ENCODE results near the gene NPAS3.

DNA sequence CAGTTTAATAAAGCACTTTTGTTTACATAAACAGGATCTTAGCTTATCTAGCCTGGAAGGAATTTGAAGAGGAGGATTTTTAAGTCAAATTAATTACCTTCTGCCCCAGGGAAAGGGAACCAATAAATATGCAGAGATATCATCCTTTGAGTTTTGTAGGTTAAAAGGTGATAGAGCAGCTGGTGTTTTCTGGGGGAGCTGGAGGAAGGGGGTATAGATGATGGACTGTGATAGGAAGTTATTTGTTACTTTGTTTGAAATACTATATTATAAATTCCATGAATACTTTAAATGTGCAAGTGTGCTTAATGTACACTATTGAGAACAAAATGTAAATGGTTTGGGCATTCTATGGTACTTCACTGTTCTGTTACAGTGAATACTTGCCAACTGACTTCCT, 55.2 kb downstream of the NPAS3 start:
- no peak for TF ChIP-seq POLR2A (IDR thresholded peaks at IDR 0.05)
- TF ChIP-seq, protein P1, sequence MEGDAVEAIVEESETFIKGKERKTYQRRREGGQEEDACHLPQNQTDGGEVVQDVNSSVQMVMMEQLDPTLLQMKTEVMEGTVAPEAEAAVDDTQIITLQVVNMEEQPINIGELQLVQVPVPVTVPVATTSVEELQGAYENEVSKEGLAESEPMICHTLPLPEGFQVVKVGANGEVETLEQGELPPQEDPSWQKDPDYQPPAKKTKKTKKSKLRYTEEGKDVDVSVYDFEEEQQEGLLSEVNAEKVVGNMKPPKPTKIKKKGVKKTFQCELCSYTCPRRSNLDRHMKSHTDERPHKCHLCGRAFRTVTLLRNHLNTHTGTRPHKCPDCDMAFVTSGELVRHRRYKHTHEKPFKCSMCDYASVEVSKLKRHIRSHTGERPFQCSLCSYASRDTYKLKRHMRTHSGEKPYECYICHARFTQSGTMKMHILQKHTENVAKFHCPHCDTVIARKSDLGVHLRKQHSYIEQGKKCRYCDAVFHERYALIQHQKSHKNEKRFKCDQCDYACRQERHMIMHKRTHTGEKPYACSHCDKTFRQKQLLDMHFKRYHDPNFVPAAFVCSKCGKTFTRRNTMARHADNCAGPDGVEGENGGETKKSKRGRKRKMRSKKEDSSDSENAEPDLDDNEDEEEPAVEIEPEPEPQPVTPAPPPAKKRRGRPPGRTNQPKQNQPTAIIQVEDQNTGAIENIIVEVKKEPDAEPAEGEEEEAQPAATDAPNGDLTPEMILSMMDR (IDR thresholded peaks at IDR 0.05) = no peak
